Fibroblast of villous mesenchyme (primary cell): Measurements from ENCODE around the gene PKD1L1. TPM values are rescaled to one million over a fixed set of nuclear protein-coding genes. Genes with fewer than 3 reads are reported as not detected.

Experiments used
- DNase-seq: peaks from one replicate; pipeline ENCODE4 v3.0.0-alpha.2; 2010; ENCODE audit warnings: low read depth
- H3K4me3 ChIP-seq: 2 replicates; pipeline ENCODE4 v1.5.1; 2011; ENCODE audit warnings: low read depth, mild to moderate bottlenecking, low read length
- CTCF ChIP-seq: IDR thresholded peaks from 2 replicates; pipeline ENCODE4 v1.5.1; 2012; ENCODE audit warnings: low read depth, mild to moderate bottlenecking, low read length; ENCODE audit not compliant: insufficient read depth
- total RNA-seq: library from RNA; depleted of rRNA; stranded (reverse); fragments of >200 nt; gene quantifications from 2 replicates; pipeline ENCODE4 v1.2.3, GENCODE V29; 2012

Gene PKD1L1
- total RNA-seq, 1 donor = 0.43 TPM

GRCh38 chr7:47912332-47912731, 35.9 kb downstream of the PKD1L1 start:
- no peak overlapping the region for H3K4me3 ChIP-seq
- no peak for TF ChIP-seq CTCF
- DNase-seq = no peak

GRCh38 chr7:47908720-47909119, 39.5 kb downstream of the PKD1L1 start:
- TF ChIP-seq CTCF = no peak
- no peak overlapping the region for H3K4me3 ChIP-seq
- DNase-seq = no peak

DNA sequence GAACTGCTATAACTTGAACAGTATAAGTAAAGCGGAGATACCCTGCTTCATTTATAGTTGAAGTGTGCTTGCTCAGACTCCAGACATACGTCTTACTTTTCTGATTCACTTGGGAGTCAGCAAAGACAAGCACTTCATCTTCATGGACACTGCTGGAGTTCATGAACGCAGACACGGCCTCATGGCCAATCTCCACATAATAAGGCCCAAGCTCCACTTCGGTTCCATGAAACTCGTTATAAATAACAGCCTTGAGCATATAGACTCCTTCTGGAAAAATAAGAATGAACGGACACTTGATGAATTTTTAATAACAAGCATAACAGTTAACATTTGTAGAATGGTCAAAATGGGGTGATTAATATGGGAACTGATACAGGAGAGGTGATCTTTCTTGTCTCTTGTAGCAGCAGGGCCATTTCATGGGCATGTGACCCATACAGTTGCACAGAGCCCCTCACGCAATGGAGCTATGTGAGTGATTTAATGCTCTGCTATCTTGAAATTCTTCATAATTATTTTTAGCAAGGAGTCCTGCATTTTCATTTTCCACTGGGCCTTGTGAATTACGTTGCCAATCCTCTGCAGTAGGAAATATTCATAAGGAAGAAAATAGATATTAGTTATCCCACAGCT, 40.2 kb downstream of the PKD1L1 start:
- TF ChIP-seq CTCF = no peak
- H3K4me3 ChIP-seq = no peak overlapping the region
- DNase-seq = no peak

DNA sequence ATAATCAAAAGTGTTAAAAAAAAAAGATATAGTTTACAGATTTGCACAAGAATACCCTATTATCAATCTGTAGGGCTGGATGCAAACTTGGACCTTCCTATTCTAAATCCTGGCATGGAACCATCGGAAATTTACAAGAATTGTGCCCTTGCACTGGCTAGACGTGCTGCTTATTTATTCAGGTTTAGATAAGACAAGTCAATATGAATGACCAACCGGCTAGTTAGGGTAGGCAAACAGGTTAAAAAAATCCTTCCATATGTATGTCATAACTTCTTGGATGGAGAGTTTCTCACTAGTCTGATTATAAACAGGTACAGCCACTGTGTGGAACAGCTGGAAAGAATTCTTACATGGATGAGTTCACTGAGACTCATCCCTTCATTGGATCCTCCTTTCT, 41.4 kb downstream of the PKD1L1 start:
- H3K4me3 ChIP-seq = no peak overlapping the region
- DNase-seq = no peak
- no peak for TF ChIP-seq CTCF

DNA sequence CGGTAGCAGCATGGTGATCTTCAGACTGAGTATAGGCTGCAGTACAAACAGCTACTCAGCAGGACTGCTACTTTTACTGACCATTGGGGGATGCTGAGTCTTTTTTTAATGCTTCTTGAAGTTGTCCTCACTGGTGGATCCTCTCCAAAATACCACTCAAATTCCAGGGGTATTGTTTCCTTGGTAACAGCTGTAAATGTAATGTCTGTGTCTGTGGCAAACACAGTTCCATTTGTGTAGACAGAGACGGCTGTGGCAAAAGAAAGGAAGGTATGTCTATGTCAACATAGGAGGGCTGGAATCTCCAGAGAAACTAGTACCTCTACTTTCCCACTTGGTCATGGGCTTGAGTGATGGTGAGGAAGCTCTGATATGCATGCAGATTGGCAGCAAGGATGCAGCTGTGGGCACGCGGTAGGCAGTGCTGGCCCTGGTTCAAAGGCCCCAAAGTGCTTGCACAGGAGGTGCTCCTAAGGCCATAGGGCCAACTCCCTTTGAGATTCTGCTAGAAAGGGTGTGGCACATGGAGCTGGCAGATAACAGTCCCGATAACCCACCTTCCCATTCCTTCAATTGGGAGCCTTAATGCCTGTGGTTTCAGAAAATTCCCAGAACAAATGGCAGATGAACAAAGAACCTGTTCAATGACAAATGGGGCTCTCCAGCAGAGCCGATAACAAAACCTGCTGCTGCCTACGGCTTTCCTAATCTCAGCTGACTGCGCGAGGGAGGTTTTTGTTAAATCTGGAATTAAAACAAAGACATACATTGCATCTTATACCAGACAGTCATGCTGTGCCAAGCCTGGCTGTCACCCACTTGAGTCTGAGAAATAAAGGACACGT, 43.0 kb downstream of the PKD1L1 start:
- no peak for TF ChIP-seq CTCF
- H3K4me3 ChIP-seq = no peak overlapping the region
- no peak for DNase-seq

DNA sequence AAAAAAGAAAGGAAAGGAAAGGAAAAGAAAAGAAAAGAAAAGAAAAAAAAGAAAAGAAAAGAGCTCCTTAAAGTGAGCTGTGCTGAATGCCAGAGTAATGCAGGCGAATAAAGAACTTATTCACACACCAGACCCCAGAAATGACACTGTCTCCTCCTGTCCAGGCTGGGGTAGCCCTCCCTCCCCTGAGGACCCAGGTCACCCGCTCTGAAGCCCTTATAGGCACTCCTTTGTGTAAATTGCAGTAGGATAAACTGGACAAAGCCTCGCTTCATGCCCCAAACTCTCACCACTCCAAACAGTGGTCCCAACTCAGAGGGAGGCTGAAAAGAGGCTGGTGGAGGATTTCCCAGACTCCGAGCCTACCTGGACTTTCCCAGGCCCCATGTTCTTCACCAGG, 46.3 kb downstream of the PKD1L1 start:
- no peak for DNase-seq
- TF ChIP-seq CTCF = no peak
- no peak overlapping the region for H3K4me3 ChIP-seq
